Brain microvascular endothelial cell (primary cell): ENCODE measurements around the gene SQOR.

Experiments used
- DNase-seq: peaks from one replicate; pipeline ENCODE4 v3.0.0-alpha.2; 2020
- H3K27ac ChIP-seq: fragments of 250-450 bp; sonication (Bioruptor Pico); 2 replicates; pipeline ENCODE4 v1.5.1; 2020; ENCODE audit warnings: mild to moderate bottlenecking, moderate library complexity
- H3K27me3 ChIP-seq: fragments of 250-450 bp; sonication (Bioruptor Pico); replicated peaks from 2 replicates; pipeline ENCODE4 v1.5.1; 2020; ENCODE audit warnings: mild to moderate bottlenecking
- H3K36me3 ChIP-seq: fragments of 250-450 bp; sonication (Bioruptor Pico); replicated peaks from 2 replicates; pipeline ENCODE4 v1.5.1; 2020; ENCODE audit warnings: mild to moderate bottlenecking
- H3K4me3 ChIP-seq: 2 replicates; pipeline ENCODE4 v1.5.1; 2011; ENCODE audit warnings: low read depth, mild to moderate bottlenecking, control low read depth, low read length, moderate library complexity
- CTCF ChIP-seq: IDR thresholded peaks from 2 replicates; pipeline ENCODE4 v1.5.1; 2011; ENCODE audit warnings: low read depth, mild to moderate bottlenecking, moderate library complexity, low read length, control low read depth, inconsistent platforms; ENCODE audit errors: missing control alignments
- in situ Hi-C: cut with HindIII; loops from 2 replicates; pipeline ENCODE4 v1.10.0; 2017; ENCODE audit warnings: low sequenced_read_pairs, low pct_ligation_motif_present

The SQOR gene

DNA sequence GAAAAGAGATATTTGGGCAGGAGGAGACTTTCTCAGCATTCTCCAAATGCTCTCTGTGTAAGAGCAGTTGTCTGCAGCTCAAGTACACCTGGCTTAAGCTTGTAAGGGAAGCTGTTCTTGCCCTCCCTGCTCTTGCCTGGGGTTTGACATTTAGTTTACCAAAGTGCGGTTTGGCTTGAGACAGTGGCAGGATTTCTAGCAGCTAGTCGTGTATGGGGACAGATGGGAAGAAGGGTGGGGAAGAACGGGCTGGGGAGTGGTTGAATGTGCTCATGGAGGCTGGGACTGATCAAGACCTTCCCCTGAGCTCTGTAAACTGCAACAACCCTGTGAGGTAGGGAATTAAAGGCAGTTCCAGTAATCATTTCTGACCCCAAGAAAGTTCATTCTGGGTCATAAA is 39.8 kb downstream of the SQOR start:
- no peak for DNase-seq
- no peaks in the 10 kb centered on the region for H3K27me3 ChIP-seq
- no peak overlapping the region for H3K4me3 ChIP-seq
- peaks cover 7% of the 10 kb centered on the region for H3K36me3 ChIP-seq
- H3K27ac ChIP-seq = no peak overlapping the region
- in situ Hi-C loops = no loop called here
- TF ChIP-seq CTCF = no peak

DNA sequence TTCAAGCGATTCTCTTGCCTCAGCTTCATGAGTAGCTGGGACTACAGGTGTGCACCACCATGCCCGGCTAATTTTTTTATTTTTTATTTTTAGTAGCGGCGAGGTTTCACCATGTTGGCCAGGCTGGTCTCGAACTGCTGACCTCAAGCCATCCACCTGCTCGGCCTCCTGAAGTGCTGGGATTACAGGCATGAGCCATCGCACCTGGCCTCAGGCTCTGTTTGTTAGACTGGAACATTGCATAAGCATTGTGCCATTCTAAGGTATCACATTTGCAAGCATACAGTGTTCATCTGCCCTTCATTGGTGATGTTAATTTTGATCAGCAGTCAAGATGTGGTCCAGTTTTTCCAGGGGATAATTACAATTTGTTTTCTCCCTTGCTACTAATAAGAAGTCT is 43.0 kb downstream of the SQOR start:
- TF ChIP-seq CTCF = no peak
- in situ Hi-C loops = no loop called here
- no peaks in the 10 kb centered on the region for H3K27me3 ChIP-seq
- no peak overlapping the region for H3K27ac ChIP-seq
- no peak overlapping the region for H3K4me3 ChIP-seq
- H3K36me3 ChIP-seq = peaks cover 7% of the 10 kb centered on the region
- DNase-seq = no peak

DNA sequence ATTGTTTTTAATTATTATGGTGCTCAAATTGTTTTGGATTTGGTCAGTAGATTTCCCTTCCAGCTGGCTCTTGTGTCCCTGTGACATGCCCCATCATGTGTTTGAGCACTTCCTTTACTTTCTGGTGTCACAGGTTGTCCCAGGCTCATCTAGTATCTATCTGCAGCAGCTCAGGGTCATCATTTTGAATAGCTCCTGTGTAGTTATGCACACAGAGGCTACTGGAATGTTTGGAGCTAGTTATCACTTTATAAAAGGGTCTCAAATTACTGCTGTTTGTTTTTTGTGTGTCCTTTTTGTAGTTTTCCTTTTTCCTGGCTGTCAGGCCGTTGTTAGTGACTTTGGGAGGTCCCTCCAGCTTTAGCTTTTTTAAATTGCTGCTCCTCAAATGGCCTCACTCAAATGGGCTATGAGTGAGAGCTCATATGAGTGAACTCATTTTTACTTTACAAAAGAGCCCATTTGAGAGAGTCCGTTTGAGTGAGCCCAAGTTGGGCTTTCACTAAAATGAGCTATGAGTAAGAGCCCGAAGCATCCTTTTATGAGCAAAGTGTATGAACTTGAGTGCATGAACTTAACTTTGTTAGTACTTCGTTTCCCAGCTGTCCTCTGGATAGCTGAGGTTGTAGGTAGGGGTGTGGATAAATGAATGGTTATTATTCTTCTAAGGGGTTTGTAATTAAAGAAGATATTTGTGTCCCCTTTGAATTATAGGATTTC is 43.8 kb downstream of the SQOR start:
- in situ Hi-C loops = no loop called here
- Histone ChIP-seq H3K36me3 (peaks cover 5% of the 10 kb centered on the region), H3K27ac (no peak overlapping the region), H3K4me3 (no peak overlapping the region), H3K27me3 (no peaks in the 10 kb centered on the region)
- no peak for DNase-seq
- TF ChIP-seq CTCF = no peak

GRCh38 chr15:45684533-45684932 is 49.7 kb downstream of the SQOR start:
- TF ChIP-seq CTCF = no peak
- Histone ChIP-seq H3K36me3 (no peaks in the 10 kb centered on the region), H3K27me3 (no peaks in the 10 kb centered on the region), H3K27ac (no peak overlapping the region), H3K4me3 (no peak overlapping the region)
- no peak for DNase-seq
- in situ Hi-C loops = no loop called here

GRCh38 chr15:45689616-45690015 is 54.8 kb downstream of the SQOR start:
- H3K4me3 ChIP-seq = no peak overlapping the region

More at GRCh38 chr15:45689616-45690015, 54.8 kb downstream of the SQOR start:
- TF ChIP-seq CTCF = no peak
- Histone ChIP-seq H3K36me3 (no peaks in the 10 kb centered on the region), H3K27me3 (no peaks in the 10 kb centered on the region), H3K27ac (no peak overlapping the region)
- in situ Hi-C loops = no loop called here
- no peak for DNase-seq
